G401.6 (cell line): ENCODE results near the gene ARHGAP40.

Source experiments
- FAIRE-seq: peaks from 2 replicates; lab custom pipeline; 2012; peaks lifted over from hg19 to GRCh38; lab: Jason Lieb, UNC

The ARHGAP40 gene

GRCh38 chr20:38685271-38685670 lies 83.7 kb downstream of the ARHGAP40 start:
- no peak for FAIRE-seq

GRCh38 chr20:38685853-38686473 lies 84.4 kb downstream of the ARHGAP40 start:
- no peak for FAIRE-seq

- no peak for FAIRE-seq
Observed at GRCh38 chr20:38692436-38693411, 91.1 kb downstream of the ARHGAP40 start.

GRCh38 chr20:38697306-38697705 lies 95.7 kb downstream of the ARHGAP40 start:
- FAIRE-seq = no peak

GRCh38 chr20:38698541-38698940 lies 96.9 kb downstream of the ARHGAP40 start:
- FAIRE-seq = no peak

- FAIRE-seq = no peak
Observed at GRCh38 chr20:38700141-38700540, 98.5 kb downstream of the ARHGAP40 start.
